Measurements from ENCODE around the gene UROD.
A peak's percentile ranks its signal among the peaks of the same experiment; 100 is the strongest.

Gene UROD

DNA sequence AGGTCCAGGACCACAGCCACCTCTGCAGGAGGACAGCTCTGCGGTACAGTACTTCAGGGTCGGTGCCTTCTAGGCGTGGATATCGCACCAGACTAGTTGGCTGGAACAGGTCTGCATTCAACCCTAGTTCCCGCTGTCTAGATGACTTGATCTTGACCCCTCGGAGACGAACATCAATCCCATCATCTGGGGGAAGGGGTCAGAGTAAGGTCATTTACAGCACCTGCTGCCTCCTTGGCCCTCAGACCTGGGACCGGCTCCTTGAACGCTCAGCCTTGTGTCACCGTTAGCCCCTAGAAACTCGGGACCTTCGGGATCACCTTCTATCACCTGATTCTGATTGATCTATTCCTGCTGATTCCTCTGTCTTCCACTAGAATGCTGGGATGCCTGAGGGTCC lies 3.5 kb upstream of the UROD start:
- ATAC-seq (no peak), DNase-seq (no peak)

GRCh38 chr1:45009296-45009865 lies 2.7 kb upstream of the UROD start:
- DNase-seq (no peak), ATAC-seq (no peak)

DNA sequence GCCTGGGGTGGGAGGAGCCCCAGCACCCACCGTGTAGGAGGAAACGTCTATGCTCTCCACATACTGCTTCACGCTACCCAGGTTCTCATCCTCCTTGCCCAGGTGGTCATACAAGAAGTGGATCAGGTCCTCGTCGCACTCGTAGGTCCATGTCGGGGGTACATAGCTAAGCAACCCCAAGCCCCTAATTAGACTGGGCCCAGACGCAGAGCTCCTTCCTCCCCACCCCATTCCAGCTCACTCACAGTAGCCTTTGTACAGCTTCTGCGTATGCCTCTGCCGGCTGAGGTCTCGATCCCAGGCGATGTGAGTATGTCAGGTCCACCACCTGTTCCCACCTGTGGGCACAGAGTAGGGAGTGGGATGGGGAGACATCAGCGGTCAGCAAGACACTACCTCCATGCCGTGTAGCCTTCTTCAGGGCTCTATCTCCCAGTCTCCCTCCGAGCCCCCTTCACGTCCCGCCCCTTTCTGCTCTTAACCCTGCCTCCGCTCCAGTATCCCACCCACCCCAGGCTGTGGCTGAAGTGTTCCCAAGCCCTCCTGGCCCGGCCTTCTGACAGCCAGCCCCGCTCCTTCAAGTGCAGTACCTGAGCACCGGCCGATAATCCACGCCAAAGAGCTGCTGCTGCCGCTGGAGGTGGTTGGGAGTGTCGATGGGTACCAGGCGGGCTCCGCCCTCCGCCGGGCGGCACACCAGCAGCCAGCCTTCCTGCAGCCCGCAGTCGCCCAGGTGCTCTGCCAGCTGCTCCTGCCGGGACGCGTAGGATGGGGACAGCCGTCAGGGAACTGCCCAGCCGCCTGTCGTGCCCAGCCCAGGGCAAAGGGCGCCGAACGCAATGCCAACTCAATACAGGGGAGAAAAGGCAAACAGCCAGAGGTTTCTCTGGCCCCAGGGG lies 1.8 kb upstream of the UROD start:
- ATAC-seq: peak; percentile 11
- DNase-seq: peak; percentile 36

DNA sequence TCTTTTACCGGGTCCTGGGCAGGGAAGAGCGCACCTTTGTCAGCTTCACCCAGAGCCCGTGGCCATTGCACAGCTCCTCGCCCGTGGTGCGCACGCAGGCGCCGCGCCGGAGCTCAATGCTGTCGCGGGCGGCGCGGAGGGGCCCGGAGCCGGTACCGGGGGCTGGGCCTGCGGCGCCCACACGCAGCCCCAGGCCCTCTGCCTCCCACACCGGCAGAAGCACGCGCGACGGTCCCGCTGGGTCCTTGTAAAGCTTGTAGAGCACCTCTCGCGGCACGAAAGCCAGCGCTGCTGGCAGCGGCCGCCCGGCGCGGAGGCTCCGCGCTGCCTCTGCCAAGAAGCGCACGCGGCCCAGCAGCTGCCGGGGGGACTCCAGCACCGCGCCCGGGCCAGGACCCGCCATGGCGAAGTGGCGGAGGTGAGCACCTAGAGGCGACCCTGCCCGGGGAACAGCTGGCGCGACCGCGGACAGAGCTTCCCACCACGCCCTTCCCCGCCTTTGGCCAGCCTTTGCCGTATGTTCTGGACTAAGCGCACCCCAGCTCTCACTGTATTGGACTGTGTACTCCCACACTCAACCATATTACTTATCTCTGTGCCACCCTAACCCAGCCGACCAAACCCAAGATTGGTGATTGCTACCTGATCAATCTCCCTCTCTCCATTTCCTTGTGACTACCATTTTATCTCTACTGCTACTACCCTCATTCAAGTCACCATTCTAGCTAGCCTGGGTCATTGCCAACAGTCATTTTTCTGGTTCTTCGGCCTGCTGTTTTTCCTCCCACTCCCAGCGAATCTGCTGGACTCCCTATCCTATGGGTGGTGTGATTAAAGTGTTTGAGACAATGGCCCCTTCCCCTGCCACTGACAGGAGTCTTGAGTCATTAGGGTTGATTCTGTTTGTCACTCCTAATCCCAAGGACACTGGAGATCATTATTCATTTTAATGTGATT lies 921 bp upstream of the UROD start, which contains the start of gene HECTD3:
Gene HECTD3, minus strand, starts transcription at position 470 of the 957 bp plus-strand sequence. Its CDS starts 67 bp downstream, at position 403.
- ATAC-seq (peak; percentile 77), DNase-seq (peak; percentile 78)

DNA sequence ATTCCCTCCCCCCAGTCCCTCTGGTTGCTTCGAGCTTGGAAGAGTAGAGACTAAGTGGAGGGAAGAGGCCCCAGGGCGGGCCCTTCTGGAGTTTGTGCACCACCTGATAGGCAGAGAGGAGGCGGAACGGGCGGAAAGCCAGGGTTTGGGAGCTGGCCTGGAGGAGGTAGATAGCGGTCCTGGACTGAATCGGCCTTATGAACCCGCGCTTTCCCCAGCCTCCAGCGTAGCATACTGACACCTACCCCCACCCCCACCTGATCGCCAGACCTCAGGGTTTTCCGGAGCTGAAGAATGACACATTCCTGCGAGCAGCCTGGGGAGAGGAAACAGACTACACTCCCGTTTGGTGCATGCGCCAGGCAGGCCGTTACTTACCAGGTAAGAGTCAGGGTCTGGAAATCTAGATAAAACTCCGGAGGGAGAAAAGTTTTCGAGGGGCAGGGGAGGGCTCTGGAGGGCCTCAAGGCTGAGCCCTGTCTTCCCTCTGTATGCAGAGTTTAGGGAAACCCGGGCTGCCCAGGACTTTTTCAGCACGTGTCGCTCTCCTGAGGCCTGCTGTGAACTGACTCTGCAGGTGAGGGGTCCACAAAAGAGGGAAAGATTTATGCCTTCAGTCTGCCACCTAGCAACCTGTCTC lies 705 bp downstream of the UROD start:
- ATAC-seq: peak; percentile 24
- peak; percentile 59 for DNase-seq

- ATAC-seq (no peak), DNase-seq (no peak)
Measured at GRCh38 chr1:45013551-45014209, 1.6 kb downstream of the UROD start.

- DNase-seq: peak; percentile 82
- ATAC-seq: no peak
Measured at GRCh38 chr1:45014321-45015028, 2.4 kb downstream of the UROD start.

- no peak for DNase-seq
- ATAC-seq: no peak
Measured at GRCh38 chr1:45015683-45016082, 3.6 kb downstream of the UROD start.

- ATAC-seq (no peak), DNase-seq (no peak)
Measured at GRCh38 chr1:45016090-45016697, 4.1 kb downstream of the UROD start.

- ATAC-seq: no peak
- no peak for DNase-seq
Measured at GRCh38 chr1:45016767-45017166, 4.7 kb downstream of the UROD start.

DNA sequence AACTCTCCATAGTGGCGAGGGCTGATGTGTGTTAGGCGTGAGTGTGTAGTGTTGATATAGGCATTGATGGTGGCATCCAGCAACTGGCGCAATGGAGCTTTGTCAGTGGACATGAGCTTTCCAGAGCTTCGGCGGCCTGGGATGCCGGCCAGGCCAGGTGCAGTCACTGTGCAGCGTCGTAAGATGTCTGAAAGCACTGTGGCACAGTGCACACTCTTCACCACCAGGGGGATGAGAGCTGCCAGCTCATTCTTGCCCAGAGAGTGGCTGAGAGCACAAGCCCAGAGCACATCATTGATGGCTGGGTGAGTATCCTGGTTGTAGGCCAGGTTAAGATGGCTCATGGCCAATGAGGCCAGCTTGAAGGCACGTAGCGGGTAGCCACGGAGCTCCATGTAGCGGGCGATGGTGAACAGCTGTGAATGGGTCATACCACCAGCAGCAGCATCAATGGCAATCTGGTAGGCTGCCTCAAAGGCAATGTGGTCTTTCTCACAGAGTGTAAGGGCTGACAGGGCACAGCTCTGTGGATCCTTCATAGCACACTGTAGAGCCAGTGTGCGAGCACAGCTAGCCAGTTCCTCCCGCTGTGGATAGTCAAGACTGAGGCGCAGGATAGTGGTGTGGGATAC lies 6.7 kb downstream of the UROD start:
- peak; percentile 84 for ATAC-seq
- peak; percentile 66 for DNase-seq

DNA sequence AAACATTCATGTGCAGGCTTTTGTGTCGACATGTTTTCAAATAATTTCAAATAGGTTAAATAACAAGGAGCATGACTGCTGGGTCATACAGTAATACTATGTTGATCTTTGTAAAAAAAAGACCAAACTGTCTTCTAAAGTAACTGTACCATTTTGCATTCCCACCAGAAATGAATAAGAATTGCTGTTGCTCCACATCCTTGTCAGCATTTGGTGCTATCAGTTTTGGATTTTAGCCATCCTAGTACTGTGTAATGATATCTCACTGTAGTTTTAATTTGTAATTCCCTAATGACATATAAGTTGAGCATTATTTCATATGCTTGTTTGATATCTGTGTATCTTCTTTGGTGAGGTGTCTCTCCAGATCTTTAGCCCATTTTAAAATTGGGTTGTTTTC lies 11.6 kb downstream of the UROD start:
- ATAC-seq: no peak

GRCh38 chr1:45026446-45026845 lies 14.4 kb downstream of the UROD start:
- peak; percentile 61 for ATAC-seq
- no peak for DNase-seq

More for the DNA sequence above, 11.6 kb downstream of the UROD start:
- no peak for DNase-seq

- DNase-seq (no peak), ATAC-seq (no peak)
Measured at GRCh38 chr1:45032837-45033236, 20.8 kb downstream of the UROD start.

DNA sequence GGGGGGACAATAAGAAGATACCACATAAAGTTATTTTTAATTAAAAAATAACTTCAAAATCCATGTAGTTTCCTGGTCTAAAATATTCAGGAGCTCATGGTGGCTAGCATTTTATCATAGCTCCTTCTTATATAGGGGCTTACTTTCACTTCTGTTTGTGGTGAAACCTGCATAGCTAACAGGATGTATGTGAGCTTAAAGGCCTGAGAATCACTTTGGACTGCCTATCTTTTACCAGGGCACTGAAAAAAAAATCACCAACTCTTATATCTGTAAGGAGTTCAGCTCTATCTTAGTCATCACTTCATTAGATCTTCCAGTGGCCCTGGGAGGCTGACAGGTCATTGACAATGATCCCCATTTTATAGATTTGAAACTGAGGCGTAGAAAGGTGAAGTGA lies 21.3 kb downstream of the UROD start:
- no peak for DNase-seq
- no peak for ATAC-seq

GRCh38 chr1:45035631-45036301 lies 23.7 kb downstream of the UROD start:
- ATAC-seq: no peak
- DNase-seq: no peak

DNA sequence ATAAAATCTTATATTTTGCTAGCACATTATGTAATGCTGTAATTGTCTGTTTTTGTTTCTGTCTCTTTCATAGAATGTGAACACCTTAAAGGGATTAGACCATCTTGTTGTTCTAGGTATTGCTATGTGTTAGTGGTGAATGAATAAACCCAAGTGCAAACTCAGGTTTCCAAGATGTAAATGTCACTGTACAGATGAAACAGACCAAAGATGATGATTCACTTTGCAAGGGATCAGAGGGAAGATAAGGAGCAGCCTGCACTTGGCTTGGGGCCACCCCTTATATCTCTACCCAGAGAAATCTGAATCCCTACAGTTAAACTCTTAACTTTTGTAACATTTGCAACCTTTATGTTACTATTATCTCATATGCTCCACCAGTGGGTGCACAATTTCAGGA lies 25.4 kb downstream of the UROD start:
- peak; percentile 96 for ATAC-seq
- peak; percentile 21 for DNase-seq

DNA sequence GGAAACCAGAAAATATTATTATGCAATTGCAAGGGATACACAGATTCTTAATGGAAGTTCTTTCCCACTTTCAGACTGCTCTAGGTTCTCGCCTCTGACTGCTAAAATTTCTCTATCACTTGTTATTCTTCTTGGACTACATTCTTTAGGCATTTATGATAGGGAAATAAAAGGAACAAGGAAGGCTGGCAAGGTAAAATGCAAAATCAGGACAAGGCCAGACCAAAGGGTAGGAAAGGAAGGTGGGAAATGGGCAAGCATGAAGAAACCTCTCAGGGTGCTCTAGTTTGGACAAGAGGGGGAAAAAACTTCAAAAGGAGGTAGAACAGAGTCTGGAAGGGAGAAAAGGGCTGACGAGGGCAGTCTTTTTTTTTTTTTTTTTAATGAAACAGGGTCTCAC lies 26.2 kb downstream of the UROD start:
- DNase-seq (no peak), ATAC-seq (no peak)

GRCh38 chr1:45038661-45039364 lies 26.8 kb downstream of the UROD start:
- DNase-seq: no peak
- no peak for ATAC-seq
